ENCODE measurements around the gene KLHDC8B.

DNA sequence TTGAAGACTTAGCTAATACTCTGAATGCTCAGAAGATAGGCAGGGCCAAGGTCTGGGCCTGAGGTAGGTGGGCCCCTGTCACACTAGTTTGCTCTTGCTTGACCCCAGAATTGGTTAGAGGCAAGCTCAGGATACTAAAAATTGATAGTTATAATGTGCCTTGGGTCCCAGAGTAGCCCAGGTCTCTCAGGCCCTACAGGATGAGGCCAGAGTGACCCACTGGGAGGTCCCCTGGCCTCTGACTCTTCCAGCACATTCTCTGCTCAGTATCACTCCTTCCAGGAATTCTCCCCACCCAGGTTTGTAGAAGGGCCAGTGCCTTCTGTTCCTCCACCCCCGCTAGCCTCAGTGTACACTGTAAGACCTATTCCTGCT lies 667 bp upstream of the KLHDC8B start:
- TF ChIP-seq, protein P1, sequence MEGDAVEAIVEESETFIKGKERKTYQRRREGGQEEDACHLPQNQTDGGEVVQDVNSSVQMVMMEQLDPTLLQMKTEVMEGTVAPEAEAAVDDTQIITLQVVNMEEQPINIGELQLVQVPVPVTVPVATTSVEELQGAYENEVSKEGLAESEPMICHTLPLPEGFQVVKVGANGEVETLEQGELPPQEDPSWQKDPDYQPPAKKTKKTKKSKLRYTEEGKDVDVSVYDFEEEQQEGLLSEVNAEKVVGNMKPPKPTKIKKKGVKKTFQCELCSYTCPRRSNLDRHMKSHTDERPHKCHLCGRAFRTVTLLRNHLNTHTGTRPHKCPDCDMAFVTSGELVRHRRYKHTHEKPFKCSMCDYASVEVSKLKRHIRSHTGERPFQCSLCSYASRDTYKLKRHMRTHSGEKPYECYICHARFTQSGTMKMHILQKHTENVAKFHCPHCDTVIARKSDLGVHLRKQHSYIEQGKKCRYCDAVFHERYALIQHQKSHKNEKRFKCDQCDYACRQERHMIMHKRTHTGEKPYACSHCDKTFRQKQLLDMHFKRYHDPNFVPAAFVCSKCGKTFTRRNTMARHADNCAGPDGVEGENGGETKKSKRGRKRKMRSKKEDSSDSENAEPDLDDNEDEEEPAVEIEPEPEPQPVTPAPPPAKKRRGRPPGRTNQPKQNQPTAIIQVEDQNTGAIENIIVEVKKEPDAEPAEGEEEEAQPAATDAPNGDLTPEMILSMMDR (conservative IDR thresholded peaks at IDR 0.05), result no peak
- 0 out of 2 replicates have a peak, but pooled peaks have one; percentile 21 for TF ChIP-seq ZFX (IDR thresholded peaks at IDR 0.05)

Data from C4-2B (cell line).